Keratinocyte (primary cell): ENCODE results near the gene PARD3. TPM values are rescaled to one million over a fixed set of nuclear protein-coding genes. Genes with fewer than 3 reads are reported as not detected.

ENCODE experiments used
- DNase-seq: peaks from one replicate; pipeline ENCODE4 v3.0.0-alpha.2; 2011; ENCODE audit warnings: low read depth, missing footprints, low spot score
- FAIRE-seq: peaks from 2 replicates; lab custom pipeline; 2011; peaks lifted over from hg19 to GRCh38; lab: Jason Lieb, UNC
- H2AFZ ChIP-seq: 2 replicates; pipeline ENCODE4 v1.6.0; 2012; ENCODE audit warnings: low read length, control low read depth, inconsistent platforms; ENCODE audit not compliant: control insufficient read depth
- H3K27ac ChIP-seq: 2 replicates; pipeline ENCODE4 v1.5.1; 2011; ENCODE audit warnings: low read length; ENCODE audit not compliant: control insufficient read depth, insufficient read depth
- H3K27me3 ChIP-seq: 3 replicates; pipeline ENCODE4 v1.6.0; 2011; ENCODE audit warnings: low read length; ENCODE audit not compliant: control insufficient read depth, insufficient read depth; ENCODE audit errors: extremely low read depth
- H3K36me3 ChIP-seq, 2 experiments: 2 replicates in 1 of 2; 3 replicates in 1 of 2; pipeline ENCODE4 v1.5.1; 2011; ENCODE audit warnings: low read length in 2 of 2, mild to moderate bottlenecking in 1 of 2; ENCODE audit not compliant: control insufficient read depth in 2 of 2, insufficient read depth in 2 of 2; ENCODE audit errors: extremely low read depth in 1 of 2
- H3K4me1 ChIP-seq: 3 replicates; pipeline ENCODE4 v1.5.1; 2011; ENCODE audit warnings: low read length; ENCODE audit not compliant: control insufficient read depth, insufficient read depth; ENCODE audit errors: extremely low read depth
- H3K4me2 ChIP-seq: 3 replicates; pipeline ENCODE4 v1.6.0; 2011; ENCODE audit warnings: low read depth, low read length; ENCODE audit not compliant: control insufficient read depth, insufficient read depth; ENCODE audit errors: extremely low read depth
- H3K4me3 ChIP-seq, 3 experiments: fragments of 200-600 bp in 1 of 3; sonication (generic) in 1 of 3; 2 replicates in 2 of 3; 3 replicates in 1 of 3; pipeline ENCODE4 v1.5.1; 2011 to 2016; ENCODE audit warnings: low read length in 3 of 3, mild to moderate bottlenecking in 3 of 3, control low read depth in 2 of 3, inconsistent platforms in 1 of 3, low read depth in 1 of 3, mixed read lengths in 1 of 3, mixed run types in 1 of 3, moderate library complexity in 1 of 3; ENCODE audit not compliant: control insufficient read depth in 2 of 3, insufficient read depth in 2 of 3; ENCODE audit errors: extremely low read depth in 1 of 3
- H3K79me2 ChIP-seq: 2 replicates; pipeline ENCODE4 v1.6.0; 2012; ENCODE audit warnings: low read length; ENCODE audit not compliant: control insufficient read depth, insufficient read depth
- H3K9ac ChIP-seq: 3 replicates; pipeline ENCODE4 v1.6.0; 2011; ENCODE audit warnings: low read length; ENCODE audit not compliant: control insufficient read depth, insufficient read depth; ENCODE audit errors: extremely low read depth
- H3K9me1 ChIP-seq: 3 replicates; pipeline ENCODE4 v1.6.0; 2011; ENCODE audit warnings: low read length; ENCODE audit not compliant: control insufficient read depth, insufficient read depth; ENCODE audit errors: extremely low read depth
- H3K9me3 ChIP-seq: 2 replicates; pipeline ENCODE4 v1.5.1; 2012; ENCODE audit warnings: low read depth, low read length; ENCODE audit not compliant: control insufficient read depth
- H4K20me1 ChIP-seq: 3 replicates; pipeline ENCODE4 v1.6.0; 2011; ENCODE audit warnings: low read length; ENCODE audit not compliant: control insufficient read depth, insufficient read depth; ENCODE audit errors: extremely low read depth
- EZH2 ChIP-seq: IDR thresholded peaks from one replicate; pipeline ENCODE4 v1.6.1; 2012; ENCODE audit warnings: inconsistent platforms, mild to moderate bottlenecking, low read length, moderate library complexity
- dilution Hi-C: fragments of 300-500 bp; cut with MboI; formaldehyde crosslinking; loops from one replicate; pipeline ENCODE4 v1.7.0; 2020; ENCODE audit warnings: low sequenced_read_pairs; ENCODE audit not compliant: extremely low pct_ligation_motif_present
- polyA plus RNA-seq, 5 experiments: library from polyadenylated mRNA; depleted of rRNA in 3 of 5; stranded (reverse) in 3 of 5; stranded (forward) in 1 of 5; unstranded in 1 of 5; fragments of >200 nt; gene quantifications; 1 replicate in 1 of 5; 2 replicates in 3 of 5; 3 replicates in 1 of 5; pipeline versions ENCODE4 v1.2.1 to v1.2.3, GENCODE V29; 2011 to 2012; ENCODE audit warnings: missing spikeins in 2 of 5, low read depth in 1 of 5, low replicate concordance in 1 of 5
- TF ChIP-seq, protein P1 (sequence below), 3 experiments: IDR thresholded peaks in 1 of 3; conservative IDR thresholded peaks in 1 of 3; optimal IDR thresholded peaks in 1 of 3; 2 replicates in 2 of 3; 3 replicates in 1 of 3; pipeline versions ENCODE3 to v1.5.1; 2011; ENCODE audit warnings: low read length in 3 of 3, mild to moderate bottlenecking in 3 of 3, moderate library complexity in 2 of 3, control low read depth in 1 of 3, inconsistent platforms in 1 of 3; ENCODE audit not compliant: insufficient read depth in 2 of 3; ENCODE audit errors: extremely low read depth in 1 of 3

Gene PARD3
- polyA plus RNA-seq, 1 donor (not counting 4 experiments of a cell fraction or from before 2014, with no cell fraction given) = 46.4 TPM

- FAIRE-seq (no peak), DNase-seq (no peak)
- peak overlapping the region in 2 of 3 experiments; percentile 32 to 40 for H3K4me3 ChIP-seq
- peaks cover 36% of the 10 kb centered on the region for H3K4me1 ChIP-seq
- no peak overlapping the region for H2AFZ ChIP-seq
- no peaks in the 10 kb centered on the region for H3K36me3 ChIP-seq
- H3K27me3 ChIP-seq = no peaks in the 10 kb centered on the region
- no peaks in the 10 kb centered on the region for H3K9me3 ChIP-seq
- dilution Hi-C loops = no loop called here
- TF ChIP-seq, protein P1, sequence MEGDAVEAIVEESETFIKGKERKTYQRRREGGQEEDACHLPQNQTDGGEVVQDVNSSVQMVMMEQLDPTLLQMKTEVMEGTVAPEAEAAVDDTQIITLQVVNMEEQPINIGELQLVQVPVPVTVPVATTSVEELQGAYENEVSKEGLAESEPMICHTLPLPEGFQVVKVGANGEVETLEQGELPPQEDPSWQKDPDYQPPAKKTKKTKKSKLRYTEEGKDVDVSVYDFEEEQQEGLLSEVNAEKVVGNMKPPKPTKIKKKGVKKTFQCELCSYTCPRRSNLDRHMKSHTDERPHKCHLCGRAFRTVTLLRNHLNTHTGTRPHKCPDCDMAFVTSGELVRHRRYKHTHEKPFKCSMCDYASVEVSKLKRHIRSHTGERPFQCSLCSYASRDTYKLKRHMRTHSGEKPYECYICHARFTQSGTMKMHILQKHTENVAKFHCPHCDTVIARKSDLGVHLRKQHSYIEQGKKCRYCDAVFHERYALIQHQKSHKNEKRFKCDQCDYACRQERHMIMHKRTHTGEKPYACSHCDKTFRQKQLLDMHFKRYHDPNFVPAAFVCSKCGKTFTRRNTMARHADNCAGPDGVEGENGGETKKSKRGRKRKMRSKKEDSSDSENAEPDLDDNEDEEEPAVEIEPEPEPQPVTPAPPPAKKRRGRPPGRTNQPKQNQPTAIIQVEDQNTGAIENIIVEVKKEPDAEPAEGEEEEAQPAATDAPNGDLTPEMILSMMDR (optimal IDR thresholded peaks at IDR 0.05 in 1 of 3, IDR thresholded peaks at IDR 0.05 in 1 of 3, conservative IDR thresholded peaks at IDR 0.05 in 1 of 3; ENCODE audit: extremely low read depth in 1 of 3, insufficient read depth in 2 of 3, low read length in 3 of 3) = no peak
- TF ChIP-seq EZH2 = no peak
- H3K79me2 ChIP-seq = peaks cover 39% of the 10 kb centered on the region
- H3K27ac ChIP-seq = peak overlapping the region; percentile 95
- H3K9ac ChIP-seq = no peak overlapping the region
- peak overlapping the region; percentile 79 for H3K4me2 ChIP-seq
- H4K20me1 ChIP-seq = no peaks in the 10 kb centered on the region
- H3K9me1 ChIP-seq = no peaks in the 10 kb centered on the region
Observed at GRCh38 chr10:34520510-34520909, 294.6 kb downstream of the PARD3 start.

DNA sequence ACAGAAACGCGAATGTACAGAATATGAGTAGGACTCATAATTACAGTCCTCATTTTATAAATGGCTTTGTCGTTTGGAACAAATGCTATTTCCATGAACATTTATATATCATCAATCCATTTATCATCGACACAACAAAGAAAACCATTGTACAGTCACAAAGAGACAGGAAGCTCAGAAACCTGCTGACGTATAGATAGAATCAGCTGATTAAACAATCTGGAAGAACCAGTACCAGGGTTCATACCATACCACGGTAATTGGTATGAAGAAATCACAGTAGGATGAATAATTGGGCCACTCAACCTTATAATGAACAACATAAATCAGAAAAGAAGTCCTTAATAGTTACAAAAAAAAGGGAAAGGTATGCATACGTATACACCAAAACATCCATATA lies 295.0 kb downstream of the PARD3 start:
- FAIRE-seq (peak; percentile 92), DNase-seq (peak; percentile 60)
- peak overlapping the region in 2 of 3 experiments; percentile 39 to 40 for H3K4me3 ChIP-seq
- peaks cover 38% of the 10 kb centered on the region for H3K79me2 ChIP-seq
- H3K4me1 ChIP-seq = peaks cover 36% of the 10 kb centered on the region
- H2AFZ ChIP-seq = no peak overlapping the region
- no peaks in the 10 kb centered on the region for H3K27me3 ChIP-seq
- peak overlapping the region; percentile 95 for H3K27ac ChIP-seq
- H3K9me1 ChIP-seq = no peaks in the 10 kb centered on the region
- H3K36me3 ChIP-seq = no peaks in the 10 kb centered on the region
- TF ChIP-seq EZH2 = no peak
- TF ChIP-seq, protein P1 (optimal IDR thresholded peaks at IDR 0.05 in 1 of 3, IDR thresholded peaks at IDR 0.05 in 1 of 3, conservative IDR thresholded peaks at IDR 0.05 in 1 of 3; ENCODE audit: extremely low read depth in 1 of 3, insufficient read depth in 2 of 3, low read length in 3 of 3) = no peak
- peak overlapping the region; percentile 79 for H3K4me2 ChIP-seq
- peak overlapping the region; percentile 64 for H3K9ac ChIP-seq
- dilution Hi-C loops = no loop called here
- H4K20me1 ChIP-seq = no peaks in the 10 kb centered on the region
- no peaks in the 10 kb centered on the region for H3K9me3 ChIP-seq
